ENCODE data around the gene WWOX.

WWOX gene

GRCh38 chr16:78727536-78727935 lies 628.1 kb downstream of the WWOX start:
- H3K9me3 ChIP-seq, result no peaks in the 10 kb centered on the region
- H3K27ac ChIP-seq, result no peak overlapping the region
- TF ChIP-seq, protein P1, sequence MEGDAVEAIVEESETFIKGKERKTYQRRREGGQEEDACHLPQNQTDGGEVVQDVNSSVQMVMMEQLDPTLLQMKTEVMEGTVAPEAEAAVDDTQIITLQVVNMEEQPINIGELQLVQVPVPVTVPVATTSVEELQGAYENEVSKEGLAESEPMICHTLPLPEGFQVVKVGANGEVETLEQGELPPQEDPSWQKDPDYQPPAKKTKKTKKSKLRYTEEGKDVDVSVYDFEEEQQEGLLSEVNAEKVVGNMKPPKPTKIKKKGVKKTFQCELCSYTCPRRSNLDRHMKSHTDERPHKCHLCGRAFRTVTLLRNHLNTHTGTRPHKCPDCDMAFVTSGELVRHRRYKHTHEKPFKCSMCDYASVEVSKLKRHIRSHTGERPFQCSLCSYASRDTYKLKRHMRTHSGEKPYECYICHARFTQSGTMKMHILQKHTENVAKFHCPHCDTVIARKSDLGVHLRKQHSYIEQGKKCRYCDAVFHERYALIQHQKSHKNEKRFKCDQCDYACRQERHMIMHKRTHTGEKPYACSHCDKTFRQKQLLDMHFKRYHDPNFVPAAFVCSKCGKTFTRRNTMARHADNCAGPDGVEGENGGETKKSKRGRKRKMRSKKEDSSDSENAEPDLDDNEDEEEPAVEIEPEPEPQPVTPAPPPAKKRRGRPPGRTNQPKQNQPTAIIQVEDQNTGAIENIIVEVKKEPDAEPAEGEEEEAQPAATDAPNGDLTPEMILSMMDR (IDR thresholded peaks at IDR 0.05), result no peak
- H3K36me3 ChIP-seq, result no peaks in the 10 kb centered on the region
- H3K4me3 ChIP-seq (ENCODE audit: low read depth in 1 of 2, low read length in 1 of 2), result no peak overlapping the region
- no peaks in the 10 kb centered on the region for H3K27me3 ChIP-seq
- H3K4me1 ChIP-seq (ENCODE audit: control insufficient read depth in 1 of 2, insufficient read depth in 1 of 2, low read depth in 1 of 2, low read length in 1 of 2), result no peaks in the 10 kb centered on the region

DNA sequence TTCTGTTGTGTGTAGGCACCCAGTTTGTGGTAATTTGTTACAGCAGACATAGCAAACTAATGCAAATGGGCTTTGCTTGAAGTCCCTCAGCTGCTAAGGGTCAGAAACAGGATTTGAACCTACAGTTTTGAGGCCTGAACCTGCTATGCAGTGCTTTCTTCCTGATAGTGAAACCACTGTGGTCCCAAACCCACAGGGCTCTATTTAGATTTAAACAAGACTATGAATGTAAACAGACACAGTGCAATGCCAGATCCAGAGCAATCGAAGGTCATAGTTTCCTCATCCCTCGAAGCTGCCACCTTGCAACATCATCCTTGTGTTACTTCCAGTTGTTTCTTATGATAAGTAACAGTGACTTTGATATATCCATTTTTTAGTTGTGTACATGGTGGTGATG lies 630.2 kb downstream of the WWOX start:
- Histone ChIP-seq H3K9me3 (no peaks in the 10 kb centered on the region), H3K27me3 (no peaks in the 10 kb centered on the region), H3K36me3 (no peaks in the 10 kb centered on the region), H3K27ac (no peak overlapping the region), H3K4me1 (ENCODE audit: control insufficient read depth in 1 of 2, insufficient read depth in 1 of 2, low read depth in 1 of 2, low read length in 1 of 2) (no peaks in the 10 kb centered on the region), H3K4me3 (ENCODE audit: low read depth in 1 of 2, low read length in 1 of 2) (no peak overlapping the region)
- TF ChIP-seq, protein P1 (IDR thresholded peaks at IDR 0.05), result no peak

- H3K27me3 ChIP-seq, result no peaks in the 10 kb centered on the region
- TF ChIP-seq, protein P1 (IDR thresholded peaks at IDR 0.05), result no peak
- no peaks in the 10 kb centered on the region for H3K36me3 ChIP-seq
- H3K27ac ChIP-seq, result no peak overlapping the region
- H3K9me3 ChIP-seq, result no peaks in the 10 kb centered on the region
- H3K4me1 ChIP-seq (ENCODE audit: control insufficient read depth in 1 of 2, insufficient read depth in 1 of 2, low read depth in 1 of 2, low read length in 1 of 2), result no peaks in the 10 kb centered on the region
- H3K4me3 ChIP-seq (ENCODE audit: low read depth in 1 of 2, low read length in 1 of 2), result no peak overlapping the region
Measured at GRCh38 chr16:78731785-78732184, 632.3 kb downstream of the WWOX start.

DNA sequence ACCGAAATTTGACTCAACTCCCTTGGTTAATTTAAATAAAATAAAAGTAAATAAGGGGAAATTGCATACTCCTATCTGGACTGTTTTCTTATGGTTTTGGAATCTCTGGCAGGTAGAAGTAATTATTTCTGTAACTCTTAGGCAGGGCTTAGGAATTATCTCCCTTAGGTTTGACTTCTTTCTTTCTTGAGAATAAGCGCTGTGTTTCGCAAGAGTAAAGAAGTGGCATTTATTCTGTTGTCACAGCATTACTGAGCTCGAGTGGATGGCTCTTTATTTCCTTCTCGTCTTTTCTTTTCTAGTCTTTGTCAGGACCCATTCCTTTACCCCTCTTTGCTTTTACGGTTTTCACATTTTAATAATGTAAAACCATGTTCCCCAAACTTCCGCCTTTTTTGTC lies 633.2 kb downstream of the WWOX start:
- TF ChIP-seq, protein P1 (IDR thresholded peaks at IDR 0.05), result no peak
- no peaks in the 10 kb centered on the region for H3K4me1 ChIP-seq (ENCODE audit: control insufficient read depth in 1 of 2, insufficient read depth in 1 of 2, low read depth in 1 of 2, low read length in 1 of 2)
- H3K27ac ChIP-seq, result no peak overlapping the region
- no peaks in the 10 kb centered on the region for H3K9me3 ChIP-seq
- no peaks in the 10 kb centered on the region for H3K27me3 ChIP-seq
- H3K4me3 ChIP-seq (ENCODE audit: low read depth in 1 of 2, low read length in 1 of 2), result no peak overlapping the region
- no peaks in the 10 kb centered on the region for H3K36me3 ChIP-seq

DNA sequence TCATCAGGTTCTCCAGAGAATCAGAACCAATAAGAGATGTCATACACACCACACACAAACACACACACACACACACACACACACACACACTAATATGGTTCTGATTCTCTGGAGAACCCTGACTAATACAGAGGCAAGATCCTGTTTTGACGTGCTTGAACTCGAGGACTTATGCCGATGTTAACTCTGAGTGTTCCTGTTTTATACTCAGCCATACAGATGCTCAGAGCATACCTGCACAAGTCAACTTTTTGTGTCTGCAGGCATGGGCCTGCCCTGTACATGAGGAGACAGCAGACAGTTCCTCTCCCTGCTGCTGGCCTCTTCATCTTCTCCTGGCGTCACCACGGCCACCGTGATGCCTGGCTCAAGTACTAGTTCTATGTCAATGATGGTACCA lies 635.9 kb downstream of the WWOX start:
- no peaks in the 10 kb centered on the region for H3K9me3 ChIP-seq
- H3K27ac ChIP-seq, result no peak overlapping the region
- H3K4me1 ChIP-seq (ENCODE audit: control insufficient read depth in 1 of 2, insufficient read depth in 1 of 2, low read depth in 1 of 2, low read length in 1 of 2), result no peaks in the 10 kb centered on the region
- TF ChIP-seq, protein P1 (IDR thresholded peaks at IDR 0.05), result no peak
- H3K27me3 ChIP-seq, result no peaks in the 10 kb centered on the region
- H3K36me3 ChIP-seq, result no peaks in the 10 kb centered on the region
- no peak overlapping the region for H3K4me3 ChIP-seq (ENCODE audit: low read depth in 1 of 2, low read length in 1 of 2)

DNA sequence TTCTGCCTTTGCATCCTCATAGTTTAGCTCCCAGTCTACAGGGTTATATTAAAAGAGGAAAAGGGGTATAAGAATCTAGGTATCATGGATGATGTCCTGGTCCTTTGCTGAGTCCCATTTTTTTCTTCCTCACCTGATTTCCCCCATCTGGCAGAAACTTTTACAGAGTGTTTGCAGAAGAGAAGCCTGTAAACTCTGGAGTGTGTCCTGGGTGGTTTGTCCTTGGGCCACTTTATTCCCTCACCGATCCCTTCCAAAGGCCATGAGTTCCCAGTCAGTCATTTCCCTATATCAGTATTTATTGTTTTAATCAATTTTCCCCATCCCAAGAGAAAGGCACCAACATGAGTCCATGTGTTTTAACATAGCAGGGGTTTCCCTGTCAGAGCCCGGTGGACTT lies 638.2 kb downstream of the WWOX start:
- H3K27ac ChIP-seq, result no peak overlapping the region
- H3K4me1 ChIP-seq (ENCODE audit: control insufficient read depth in 1 of 2, insufficient read depth in 1 of 2, low read depth in 1 of 2, low read length in 1 of 2), result no peaks in the 10 kb centered on the region
- no peaks in the 10 kb centered on the region for H3K27me3 ChIP-seq
- TF ChIP-seq, protein P1 (IDR thresholded peaks at IDR 0.05), result no peak
- H3K4me3 ChIP-seq (ENCODE audit: low read depth in 1 of 2, low read length in 1 of 2), result no peak overlapping the region
- no peaks in the 10 kb centered on the region for H3K9me3 ChIP-seq
- no peaks in the 10 kb centered on the region for H3K36me3 ChIP-seq
